HG03066 (cell line): ENCODE measurements around the gene HOXA13.

Experiments used
- ATAC-seq: cut with Tn5 transposase; IDR thresholded peaks from one replicate; pipeline ENCODE4 v1.9.1; 2021; ENCODE audit warnings: low read depth; ENCODE audit not compliant: unreplicated experiment

The HOXA13 gene

DNA sequence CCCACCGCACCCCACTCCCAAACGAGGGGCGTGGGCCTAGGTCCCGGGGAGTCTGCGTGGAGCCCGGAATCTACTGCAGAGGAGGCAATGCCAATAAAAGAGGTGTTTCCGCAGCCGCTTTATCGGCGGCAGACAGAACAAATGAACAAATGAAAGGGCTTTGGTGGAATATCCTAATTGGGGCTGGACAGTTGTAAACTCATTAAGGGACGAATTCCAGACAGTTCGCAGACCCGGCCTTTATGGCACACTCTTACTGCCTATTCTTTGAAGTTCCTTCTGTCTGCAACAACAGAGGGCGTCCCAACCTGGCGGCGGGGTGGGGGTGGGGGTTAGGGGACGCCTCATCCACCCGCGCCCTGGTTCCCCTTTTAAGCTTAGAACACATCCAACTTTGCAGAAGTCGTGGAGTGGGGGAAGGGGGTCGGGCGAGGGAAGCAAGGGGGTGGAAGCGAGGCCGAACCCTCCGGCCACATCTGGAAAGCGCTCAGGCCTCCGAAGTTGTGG lies 38.6 kb downstream of the HOXA13 start:
- no peak for ATAC-seq

DNA sequence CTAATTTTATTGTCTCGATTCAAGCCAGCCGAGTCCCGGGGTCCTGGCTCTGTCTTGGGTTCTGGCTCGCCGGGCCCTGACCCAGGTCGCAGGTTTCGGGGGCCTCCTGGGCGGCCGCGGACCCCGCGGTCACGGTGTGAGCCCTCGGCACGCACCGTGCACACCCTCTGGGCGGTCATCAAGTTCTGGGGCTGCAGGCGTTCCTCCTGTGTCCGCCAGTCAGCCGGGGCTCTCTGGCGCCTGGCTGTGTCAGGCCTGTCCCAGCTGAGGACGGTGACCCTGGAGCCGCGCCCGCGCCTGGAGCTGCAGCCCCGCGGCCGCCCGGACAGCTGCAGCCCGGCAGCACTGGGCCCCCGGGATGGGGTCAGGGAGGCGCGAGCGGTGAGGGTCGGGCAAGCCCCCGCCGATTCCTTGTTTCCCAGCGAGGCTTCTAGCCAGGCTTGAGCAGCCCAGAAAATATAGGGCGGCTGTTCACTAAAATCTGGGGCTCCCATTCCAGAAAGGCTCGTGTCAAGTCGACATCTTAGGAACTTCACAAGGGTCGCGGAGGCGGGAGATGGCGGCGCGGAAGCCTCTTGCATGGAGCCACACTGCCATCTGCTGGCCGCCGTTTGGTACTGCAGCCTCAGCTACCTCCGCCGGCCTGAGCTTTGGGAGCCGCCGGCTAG lies 39.2 kb downstream of the HOXA13 start:
- ATAC-seq, result peak; percentile 61

DNA sequence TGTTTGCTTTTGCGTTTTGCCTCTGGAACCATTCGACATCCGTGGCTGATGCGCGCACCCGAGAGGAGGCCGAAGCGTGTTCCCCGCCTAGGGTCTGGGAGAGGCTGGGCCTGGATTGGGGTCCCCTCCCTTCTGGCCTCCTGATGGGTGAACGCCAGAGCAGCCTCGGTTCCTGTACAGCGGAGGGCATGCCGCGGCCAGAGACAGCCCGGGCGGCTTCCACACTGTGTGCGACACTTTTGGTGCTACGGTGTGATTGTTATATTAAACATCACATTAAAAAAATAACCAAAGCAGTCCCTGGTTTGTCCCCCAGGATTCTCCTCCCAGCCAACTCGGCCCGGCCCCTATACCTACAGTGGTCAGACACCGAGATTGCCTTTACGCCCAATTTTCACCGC lies 39.7 kb downstream of the HOXA13 start:
- no peak for ATAC-seq

DNA sequence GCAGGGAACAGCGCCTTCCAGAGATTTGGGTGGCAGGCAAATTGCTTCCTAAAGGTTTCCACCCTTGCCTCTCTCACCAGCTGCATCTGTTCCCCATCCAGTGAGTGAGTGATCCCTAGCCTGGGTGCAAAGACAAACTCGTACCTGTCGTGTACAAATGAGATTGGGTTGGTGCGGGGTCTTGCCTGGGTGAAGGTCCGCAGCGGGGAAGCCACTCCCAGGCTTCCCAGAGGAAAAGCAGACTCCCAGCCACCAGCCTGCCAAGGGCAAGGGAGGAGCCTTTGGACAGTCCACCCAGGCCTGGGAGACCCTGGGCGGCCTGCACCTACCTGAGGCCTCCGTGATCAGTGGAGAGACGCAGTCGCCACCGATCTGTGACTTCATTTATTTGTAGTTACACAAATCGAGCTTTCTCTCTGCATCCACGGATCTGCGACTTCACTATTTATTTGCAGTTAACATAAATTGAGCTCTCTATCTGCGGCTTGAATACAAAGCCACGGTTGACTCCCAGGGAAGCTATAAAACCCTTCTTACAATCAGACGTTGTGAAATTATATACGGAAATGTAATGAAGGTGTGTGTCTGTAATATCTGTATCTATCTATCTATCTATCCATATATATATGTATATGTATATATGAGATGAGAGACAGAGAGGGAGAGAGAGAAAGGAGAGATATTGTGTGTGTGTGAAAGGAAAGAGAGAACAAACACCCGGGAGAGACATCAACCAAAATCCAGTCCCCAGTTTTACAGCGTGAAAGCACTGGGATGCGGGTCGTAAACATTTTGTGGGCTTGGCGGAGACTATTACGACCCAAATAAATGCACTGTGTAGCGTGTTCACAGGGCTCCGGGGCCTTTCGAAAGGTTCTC lies 40.4 kb downstream of the HOXA13 start:
- ATAC-seq, result no peak

DNA sequence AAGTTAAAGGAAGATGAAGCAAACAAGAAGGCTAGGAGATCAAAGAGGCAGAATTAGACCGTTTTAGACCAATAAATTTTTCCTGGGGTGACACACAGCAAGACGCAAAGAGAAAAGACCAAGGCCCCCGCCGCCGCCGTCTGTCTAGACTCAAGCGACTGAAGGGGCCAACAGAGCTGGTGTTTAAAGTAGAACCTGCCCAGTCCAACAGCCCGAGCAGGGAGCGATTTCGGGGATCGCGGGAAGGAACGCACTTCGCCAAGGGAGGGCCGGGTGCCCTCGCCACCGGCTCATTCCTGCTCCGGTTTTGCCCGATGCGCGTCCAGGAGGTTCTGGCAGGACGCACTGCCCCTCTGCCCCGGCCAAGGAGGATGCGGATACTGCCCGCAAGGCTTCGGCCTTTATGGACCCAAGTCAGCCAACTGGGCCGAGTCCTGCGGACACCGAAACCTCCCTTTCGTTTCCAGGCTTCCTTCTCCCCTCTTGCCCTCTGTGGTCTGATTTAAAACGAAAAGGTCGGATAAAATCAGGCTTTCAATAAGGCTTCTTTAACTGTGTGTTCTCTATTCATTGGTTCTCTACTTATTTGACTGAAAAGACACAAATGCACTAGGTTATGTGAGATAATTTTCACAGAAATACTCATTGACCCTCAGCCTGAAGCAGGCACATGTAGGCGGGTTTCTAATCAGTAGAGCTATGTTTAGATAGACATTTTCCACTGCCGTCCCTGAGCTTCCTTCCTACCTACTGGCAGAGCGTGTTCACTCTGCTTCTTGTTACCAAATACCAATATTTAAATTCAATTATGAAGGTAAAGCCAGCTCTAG lies 41.2 kb downstream of the HOXA13 start:
- no peak for ATAC-seq

DNA sequence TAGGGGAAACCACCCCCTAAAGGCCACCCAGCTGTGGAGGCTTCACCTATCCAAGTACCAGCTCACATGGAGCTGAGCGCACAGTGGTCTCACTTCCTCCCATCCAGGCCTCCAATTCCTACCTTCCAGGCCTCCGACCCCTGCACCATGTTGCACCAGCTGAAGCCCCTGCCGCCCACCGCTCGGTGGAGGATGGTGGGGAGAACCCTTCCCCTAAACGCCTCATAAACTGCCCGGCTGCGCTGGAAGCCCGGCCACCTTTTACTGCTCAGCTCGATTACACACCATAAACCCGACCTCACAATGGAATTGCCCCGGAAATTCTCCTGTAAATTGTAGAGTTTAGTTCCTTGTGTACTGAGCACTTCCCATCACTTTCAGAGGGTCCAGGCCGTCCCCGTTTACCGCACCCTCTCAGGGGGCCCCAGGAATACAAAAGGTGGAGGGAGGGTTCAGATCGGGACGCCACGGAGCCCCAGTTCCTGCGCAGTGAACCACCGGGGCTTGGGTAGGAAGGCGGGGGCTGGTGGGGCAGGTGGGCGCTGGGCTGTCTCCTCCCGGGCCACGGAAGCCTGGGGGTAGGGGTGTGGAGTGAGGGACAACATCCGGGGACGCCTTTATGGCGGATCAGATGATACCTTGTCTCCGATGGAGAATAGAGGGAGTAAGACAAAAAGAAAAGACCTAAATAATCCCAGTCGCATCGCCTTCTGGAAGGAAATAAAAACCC lies 42.0 kb downstream of the HOXA13 start:
- ATAC-seq, result no peak

DNA sequence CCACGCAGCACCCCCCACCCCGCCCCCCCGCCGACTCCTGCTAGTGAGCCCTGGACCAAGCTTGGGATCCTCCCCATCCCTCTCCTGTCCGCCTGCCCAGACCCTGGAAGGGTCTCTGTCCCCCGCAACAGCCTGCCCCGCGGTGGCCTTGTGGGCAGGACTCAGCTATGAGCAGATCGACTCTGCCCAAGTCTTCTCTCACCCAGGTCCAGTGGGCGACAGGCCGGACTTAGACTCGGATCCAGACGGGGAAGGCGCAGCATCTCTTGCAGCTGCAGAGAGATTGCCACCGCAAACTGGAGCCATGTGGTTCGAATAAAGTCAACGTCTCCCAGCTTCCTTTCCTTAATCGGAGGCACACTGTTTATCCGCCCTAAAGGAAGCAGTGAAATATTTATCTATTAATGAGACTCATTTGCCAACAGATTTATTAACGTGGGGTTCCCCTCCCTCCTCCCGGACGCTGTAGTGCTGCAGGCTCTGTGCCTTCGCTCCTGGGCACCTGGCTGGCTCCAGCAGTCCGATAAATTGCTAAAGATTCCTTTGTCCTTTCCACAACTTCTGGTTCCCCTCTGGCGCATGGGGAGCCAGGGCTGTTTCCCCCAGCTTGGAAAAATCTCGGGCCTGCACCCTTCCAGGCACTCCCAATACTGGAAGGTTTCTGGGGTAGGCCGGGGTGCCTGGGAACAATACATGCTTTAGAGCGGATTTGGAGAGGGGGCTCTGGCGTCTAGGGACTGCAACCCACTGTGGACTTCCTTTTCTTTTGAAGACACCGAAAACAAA lies 42.8 kb downstream of the HOXA13 start:
- ATAC-seq, result no peak

DNA sequence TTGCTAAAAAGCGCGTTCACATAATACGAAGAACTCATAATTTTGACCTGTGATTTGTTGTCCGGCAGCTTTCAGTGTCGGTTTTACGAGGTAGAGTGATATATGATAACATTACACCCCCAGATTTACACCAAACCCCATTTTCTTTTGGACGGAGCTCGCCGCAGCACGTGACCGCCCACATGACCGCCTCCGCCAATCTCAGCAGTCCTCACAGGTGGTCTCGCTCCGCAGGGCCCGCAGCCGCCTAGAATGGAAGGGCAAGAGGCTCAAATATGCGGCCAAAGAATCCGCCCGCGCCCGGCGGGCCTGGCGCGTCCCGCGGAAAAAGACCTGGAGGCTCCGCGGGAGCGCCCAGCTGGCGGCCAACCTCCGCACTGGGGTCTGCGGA lies 43.4 kb downstream of the HOXA13 start, which contains the start of gene HOXA7:
TSS of gene HOXA7 (minus strand) at position 168 of the 391 bp plus-strand sequence. CDS start at position 38, 130 bp downstream.
- no peak for ATAC-seq

DNA sequence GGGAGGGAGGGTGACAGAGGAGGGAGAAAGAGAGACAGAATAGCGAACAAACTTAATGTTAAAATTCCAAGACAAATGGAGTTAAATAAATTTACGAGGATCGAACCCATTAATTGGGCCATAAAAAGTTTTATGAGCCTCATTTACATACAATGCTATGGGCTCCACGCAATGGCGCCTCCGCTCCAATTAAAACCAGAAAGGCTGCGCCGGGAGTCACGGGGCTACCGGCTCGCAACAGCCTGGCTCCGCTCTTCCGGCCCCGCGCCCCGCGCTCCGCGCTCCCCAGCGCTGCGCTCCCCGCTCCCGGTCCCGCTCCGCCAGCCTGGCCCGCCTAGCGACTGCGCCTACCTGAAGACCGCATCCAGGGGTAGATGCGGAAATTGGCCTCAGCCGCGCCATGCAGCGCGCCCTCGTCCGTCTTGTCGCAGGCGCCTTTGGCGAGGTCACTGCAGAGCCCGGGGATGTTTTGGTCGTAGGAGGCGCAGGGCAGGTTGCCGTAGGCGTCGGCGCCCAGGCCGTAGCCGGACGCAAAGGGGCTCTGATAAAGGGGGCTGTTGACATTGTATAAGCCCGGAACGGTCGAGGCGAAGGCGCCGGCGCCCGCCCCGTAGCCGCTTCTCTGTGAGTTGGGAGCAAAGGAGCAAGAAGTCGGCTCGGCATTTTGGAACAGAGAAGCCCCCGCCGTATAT lies 43.9 kb downstream of the HOXA13 start:
- ATAC-seq, result no peak

DNA sequence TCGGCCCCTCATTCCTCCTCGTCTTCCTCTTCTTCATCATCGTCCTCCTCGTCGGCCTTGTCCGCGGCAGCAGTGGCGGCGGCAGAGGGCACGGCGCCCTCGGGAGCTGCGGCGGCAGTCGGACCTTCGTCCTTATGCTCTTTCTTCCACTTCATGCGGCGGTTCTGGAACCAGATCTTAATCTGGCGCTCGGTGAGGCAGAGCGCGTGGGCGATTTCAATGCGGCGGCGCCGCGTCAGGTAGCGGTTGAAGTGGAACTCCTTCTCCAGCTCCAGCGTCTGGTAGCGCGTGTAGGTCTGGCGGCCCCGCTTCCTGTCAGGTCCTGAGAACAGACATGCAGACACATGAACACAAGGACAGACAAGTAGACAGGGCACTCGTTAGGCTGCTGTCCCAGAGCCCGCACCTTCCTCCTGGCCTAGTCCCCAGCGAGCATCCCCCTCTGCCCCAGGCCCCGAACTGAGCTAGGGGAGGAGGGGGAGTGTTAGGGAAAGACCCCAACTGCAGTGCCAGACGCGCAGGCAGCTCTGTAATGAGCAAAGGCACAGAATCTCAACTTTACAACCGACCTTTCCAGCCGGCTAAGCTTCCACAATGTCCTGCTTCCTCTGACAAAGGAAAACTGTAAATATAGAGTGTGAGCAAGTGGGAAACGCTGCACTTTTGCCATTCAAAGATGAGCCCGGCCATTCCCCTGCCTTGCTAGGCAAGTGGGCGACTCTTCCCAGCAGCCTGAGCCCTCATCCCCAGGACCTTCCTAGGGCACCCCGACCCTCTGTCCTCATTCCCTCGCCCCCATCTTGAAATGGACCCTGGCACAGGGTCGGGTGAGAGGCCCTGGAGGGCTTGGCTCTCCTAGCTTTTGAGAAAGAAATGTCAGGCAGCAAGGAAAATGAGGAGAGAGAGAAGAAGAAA lies 44.7 kb downstream of the HOXA13 start:
- no peak for ATAC-seq

DNA sequence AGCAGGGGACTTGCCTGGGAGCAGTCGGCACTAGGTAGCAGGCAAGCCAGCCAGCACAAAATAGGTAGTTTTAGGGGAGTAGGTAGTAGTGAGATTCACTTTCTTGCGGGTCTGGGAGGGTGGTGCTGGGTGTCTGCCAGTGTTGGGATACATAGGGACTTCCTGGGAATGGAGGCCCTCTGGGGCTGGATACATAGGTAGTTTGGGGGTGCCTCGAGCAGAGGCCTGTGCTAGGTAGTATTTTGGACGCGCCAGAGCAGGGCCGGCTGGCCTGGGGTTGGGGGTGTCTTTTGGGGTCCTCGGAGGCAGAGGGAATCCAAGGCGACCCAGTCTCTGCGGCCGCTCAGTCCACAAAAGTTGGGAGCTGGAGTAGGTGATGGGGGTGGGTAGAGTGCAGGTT lies 45.5 kb downstream of the HOXA13 start:
- ATAC-seq, result no peak

DNA sequence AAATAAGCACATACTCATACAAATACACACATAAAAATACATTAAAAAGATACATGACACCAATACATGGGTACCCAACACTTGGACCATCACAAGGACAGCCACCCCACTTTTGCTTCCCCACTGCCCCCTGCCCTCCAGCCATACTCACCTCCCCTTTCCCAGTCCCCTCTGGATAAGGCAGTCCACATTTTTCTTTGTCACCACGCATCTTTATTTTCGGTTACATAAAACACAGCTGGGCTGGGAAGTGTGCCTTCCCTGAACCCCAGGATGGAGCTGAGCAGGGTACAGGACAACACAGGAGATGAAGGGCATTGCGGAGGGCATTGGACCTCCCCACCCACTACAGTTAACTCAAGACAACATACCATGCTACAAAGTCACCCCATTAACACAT lies 46.4 kb downstream of the HOXA13 start:
- no peak for ATAC-seq

DNA sequence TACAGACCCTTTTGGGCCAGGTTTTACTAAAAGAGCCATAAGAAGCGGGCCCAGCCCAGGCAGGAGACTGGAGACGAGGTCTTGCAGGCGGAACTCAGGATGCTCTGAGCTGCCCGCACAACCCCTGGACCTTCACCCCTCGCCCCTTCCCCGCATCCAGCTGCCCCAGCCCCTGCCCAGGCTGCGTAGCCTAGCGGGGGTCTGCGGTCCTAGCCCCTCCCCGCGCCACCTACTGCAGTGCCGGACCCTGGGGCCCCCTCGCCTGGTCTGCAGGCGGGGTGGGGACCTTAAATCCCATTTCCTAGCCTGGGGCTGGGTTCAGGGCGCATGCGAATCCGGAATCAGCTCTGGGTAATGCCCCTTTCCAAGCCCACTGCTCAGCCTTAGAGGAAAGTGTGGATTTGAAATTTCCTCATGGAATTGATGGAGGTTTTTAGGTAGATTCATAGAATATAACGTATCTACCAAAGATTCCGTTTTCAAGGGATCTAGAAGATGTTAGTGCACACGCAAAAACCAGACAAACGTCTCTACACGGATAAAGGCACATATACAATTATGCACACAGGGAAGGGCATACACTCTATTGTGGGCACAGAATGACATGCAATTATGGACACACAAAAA lies 47.0 kb downstream of the HOXA13 start:
- ATAC-seq, result no peak

DNA sequence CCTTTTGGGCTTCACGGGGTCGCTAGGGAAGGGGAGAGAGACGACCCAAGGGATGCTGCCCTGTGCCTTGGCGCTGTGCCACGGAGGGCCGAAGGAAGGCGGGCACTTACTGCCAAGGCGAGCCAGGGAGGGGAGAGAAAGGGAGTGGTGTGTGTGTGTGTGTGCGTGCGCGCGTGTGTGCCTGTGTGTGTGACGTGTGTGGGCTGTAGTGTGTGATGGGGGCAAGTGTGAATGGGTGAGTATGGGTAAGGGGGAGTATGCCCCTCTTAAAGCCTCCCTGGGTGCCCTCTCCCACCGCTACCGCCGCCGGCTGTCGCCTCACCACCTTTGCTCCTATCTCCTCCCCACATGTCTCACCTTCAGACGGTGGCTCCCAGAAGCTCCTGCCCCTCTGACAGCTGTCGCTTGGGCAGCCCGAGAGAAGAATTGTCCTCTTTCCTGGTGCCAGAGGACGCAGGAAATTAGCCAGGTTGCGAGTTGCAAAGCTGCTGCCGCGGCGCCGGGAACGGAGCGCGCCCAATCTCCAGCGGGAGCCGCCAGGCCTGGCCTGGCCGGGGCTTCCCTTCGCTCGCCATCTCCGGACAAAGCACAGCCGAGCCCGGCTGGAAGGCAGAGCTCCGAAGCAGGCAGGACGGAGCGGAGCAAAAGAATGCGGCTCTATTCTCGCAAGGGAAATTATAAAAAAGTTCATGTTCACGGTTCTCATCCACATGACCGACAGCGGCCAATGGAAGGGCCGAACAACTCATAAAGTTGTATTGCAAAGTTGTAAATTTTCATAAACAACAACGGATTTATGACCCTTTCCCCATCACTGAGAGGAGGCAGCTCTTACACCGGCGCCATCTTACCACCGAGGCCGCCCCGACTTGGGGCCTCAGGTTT lies 47.7 kb downstream of the HOXA13 start, which contains the start of gene HOXA3:
TSS of gene HOXA3 (minus strand) at position 653 of the 885 bp plus-strand sequence. CDS start 41,943 bp downstream, outside the sequence.
- no peak for ATAC-seq

DNA sequence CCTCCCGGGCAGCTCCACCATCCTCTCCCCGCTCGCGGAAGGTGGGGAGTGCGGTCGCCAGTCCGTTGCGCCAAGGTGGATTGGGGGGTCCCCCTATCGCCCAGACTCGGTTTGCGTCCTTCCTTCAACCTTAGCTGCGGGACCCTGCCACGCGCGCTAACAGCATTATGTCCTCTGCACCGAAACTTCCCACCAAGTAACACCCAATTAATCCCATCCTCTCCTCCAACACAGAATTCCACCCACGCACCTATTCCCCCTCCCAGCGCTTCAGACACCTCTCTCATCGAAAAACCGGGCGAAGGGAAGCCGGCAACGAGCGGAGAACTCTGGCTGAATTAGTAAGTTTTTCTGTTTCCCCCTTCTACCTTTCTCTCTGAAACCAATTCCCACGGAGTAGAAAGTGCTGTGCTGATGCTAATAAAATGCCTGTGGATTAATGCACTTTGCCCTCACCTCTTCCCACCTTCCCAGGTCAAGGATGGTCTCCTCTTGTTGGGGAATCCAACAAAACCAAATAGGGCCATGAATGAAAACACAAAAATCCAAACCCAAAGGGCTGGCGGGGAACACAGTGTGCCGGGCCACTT lies 48.5 kb downstream of the HOXA13 start:
- no peak for ATAC-seq
